Activated CD4-positive, alpha-beta T cell treated with anti-CD3 and anti-CD28 coated beads for 36 hours (primary cell): ENCODE results near the gene FAM186B. TPM values are rescaled to one million over a fixed set of nuclear protein-coding genes. Genes with fewer than 3 reads are reported as not detected.
"Not testable (repeated sequence)": the region's sequence is repeated elsewhere in the genome, so short reads cannot be mapped to it uniquely, and the experiment has no call there.

ENCODE experiments used
- ATAC-seq: fragments of 200-7000 bp; cut with Tn5 transposase; one replicate; pipeline ENCODE4 v1.10.0; 2021; ENCODE audit warnings: mild to moderate bottlenecking, moderate library complexity
- CTCF ChIA-PET: fragments of 350-600 bp; sonication (Branson Sonifier 250); formaldehyde crosslinking; loops from one replicate; lab custom pipeline; 2021; ENCODE audit warnings: antibody characterized with exemption; lab: Charles Lee
- POLR2A ChIA-PET: fragments of 350-600 bp; sonication (Branson Sonifier 250); formaldehyde crosslinking; loops from one replicate; lab custom pipeline; 2021; ENCODE audit warnings: antibody characterized with exemption, inconsistent platforms; lab: Charles Lee
- DNase-seq: peaks from one replicate; pipeline ENCODE4 v3.0.0-alpha.2; 2020
- H3K27ac Mint-ChIP-seq: one replicate; pipeline ENCODE4 v1.8.0; 2021; ENCODE audit warnings: mixed read lengths
- H3K27me3 Mint-ChIP-seq: one replicate; pipeline ENCODE4 v1.8.0; 2021; ENCODE audit warnings: mixed read lengths
- H3K36me3 Mint-ChIP-seq: one replicate; pipeline ENCODE4 v1.8.0; 2021; ENCODE audit warnings: low read depth, mixed read lengths
- H3K4me1 Mint-ChIP-seq: one replicate; pipeline ENCODE4 v1.8.0; 2021; ENCODE audit warnings: mixed read lengths
- H3K4me3 Mint-ChIP-seq: one replicate; pipeline ENCODE4 v1.8.0; 2021; ENCODE audit warnings: mild to moderate bottlenecking, moderate library complexity, mixed read lengths
- H3K9me3 Mint-ChIP-seq: one replicate; pipeline ENCODE4 v1.8.0; 2021; ENCODE audit warnings: low read depth, mixed read lengths
- intact Hi-C, 2 experiments: fragments of 100-400 bp; cut with DNase I in 1 of 2; cut with micrococcal nuclease in 1 of 2; formaldehyde crosslinking; loops; one replicate each; pipeline versions ENCODE4 v1.14.2 to v1.15.1; 2022 to 2024; cut with DNase I, micrococcal nuclease
- total RNA-seq, 2 experiments: library from RNA; stranded (reverse); gene quantifications; one replicate each; pipeline ENCODE4 v1.2.3, GENCODE V29; 2021

FAM186B gene
- total RNA-seq, 2 experiments from 2014 or later: 0.05 to 0.07 TPM

GRCh38 chr12:49610785-49611184 is 5.3 kb upstream of the FAM186B start:
- intact Hi-C loops: not testable (repeated sequence)

GRCh38 chr12:49609875-49610154 is 4.4 kb upstream of the FAM186B start:
- peaks cover 5% of the 10 kb centered on the region for H3K9me3 Mint-ChIP-seq
- no peaks in the 10 kb centered on the region for H3K4me1 Mint-ChIP-seq
- no peaks in the 10 kb centered on the region for H3K36me3 Mint-ChIP-seq
- H3K4me3 Mint-ChIP-seq: no peak overlapping the region
- peaks cover 3% of the 10 kb centered on the region for H3K27me3 Mint-ChIP-seq
- DNase-seq (no peak), ATAC-seq (no peak)
- intact Hi-C loops: no loop called here
- CTCF ChIA-PET: no interaction called here
- H3K27ac Mint-ChIP-seq: no peak overlapping the region
- POLR2A ChIA-PET: no interaction called here

More at GRCh38 chr12:49610785-49611184, 5.3 kb upstream of the FAM186B start:
- ATAC-seq, H3K4me3 Mint-ChIP-seq, DNase-seq, H3K36me3 Mint-ChIP-seq, H3K27me3 Mint-ChIP-seq, POLR2A ChIA-PET, H3K9me3 Mint-ChIP-seq, H3K4me1 Mint-ChIP-seq, H3K27ac Mint-ChIP-seq: not testable (repeated sequence)
- CTCF ChIA-PET: interaction anchor here (0.6 to 1.1 kb wide), 2 partner anchors 10 to 445 kb away, joined by 3 to 4 read pairs; no protein-coding TSS in a partner anchor

- POLR2A ChIA-PET: no interaction called here
- no peak for ATAC-seq
These were observed 3.8 kb upstream of the FAM186B start for GRCh38 chr12:49609059-49609874.

GRCh38 chr12:49604856-49605255 is 583 bp downstream of the FAM186B start:
- H3K4me3 Mint-ChIP-seq: no peak overlapping the region
- DNase-seq (no peak), ATAC-seq (no peak)
- no peaks in the 10 kb centered on the region for H3K4me1 Mint-ChIP-seq
- POLR2A ChIA-PET: no interaction called here
- no peak overlapping the region for H3K27ac Mint-ChIP-seq
- CTCF ChIA-PET: interaction anchor here (0.7 to 2.4 kb wide), 3 partner anchors 21 to 94 kb away, joined by 3 to 7 read pairs (median 3); no protein-coding TSS in a partner anchor
- no peaks in the 10 kb centered on the region for H3K36me3 Mint-ChIP-seq
- intact Hi-C loops: no loop called here
- no peaks in the 10 kb centered on the region for H3K27me3 Mint-ChIP-seq
- H3K9me3 Mint-ChIP-seq: peaks cover 1% of the 10 kb centered on the region

More at GRCh38 chr12:49609059-49609874, 3.8 kb upstream of the FAM186B start:
- H3K36me3 Mint-ChIP-seq: no peaks in the 10 kb centered on the region
- no peak overlapping the region for H3K4me3 Mint-ChIP-seq
- H3K27me3 Mint-ChIP-seq: peaks cover 3% of the 10 kb centered on the region
- H3K9me3 Mint-ChIP-seq: peaks cover 5% of the 10 kb centered on the region
- DNase-seq: no peak
- intact Hi-C loops: no loop called here
- no peak overlapping the region for H3K27ac Mint-ChIP-seq
- no peaks in the 10 kb centered on the region for H3K4me1 Mint-ChIP-seq
- CTCF ChIA-PET: no interaction called here

- H3K27me3 Mint-ChIP-seq: no peaks in the 10 kb centered on the region
- intact Hi-C loops: no loop called here
- H3K36me3 Mint-ChIP-seq: no peaks in the 10 kb centered on the region
- no peak overlapping the region for H3K4me3 Mint-ChIP-seq
- no peak for ATAC-seq
- CTCF ChIA-PET: interaction anchor here (2.4 kb wide), 1 partner anchor 23 kb away, joined by 7 read pairs; no protein-coding TSS in a partner anchor
- no peak overlapping the region for H3K27ac Mint-ChIP-seq
- POLR2A ChIA-PET: no interaction called here
- no peaks in the 10 kb centered on the region for H3K9me3 Mint-ChIP-seq
- H3K4me1 Mint-ChIP-seq: no peaks in the 10 kb centered on the region
- DNase-seq: no peak
These were observed 1.7 kb downstream of the FAM186B start for GRCh38 chr12:49603721-49604120.

GRCh38 chr12:49599961-49600360 is 5.5 kb downstream of the FAM186B start:
- no peaks in the 10 kb centered on the region for H3K27me3 Mint-ChIP-seq
- ATAC-seq (no peak), DNase-seq (no peak)
- H3K4me3 Mint-ChIP-seq: no peak overlapping the region
- ChIA-PET CTCF (interaction anchor here (0.6 to 1.2 kb wide), 4 partner anchors 12 to 386 kb away, joined by 3 to 4 read pairs (median 4); no protein-coding TSS in a partner anchor), POLR2A (no interaction called here)
- H3K27ac Mint-ChIP-seq: no peak overlapping the region
- intact Hi-C loops: no loop called here
- H3K9me3 Mint-ChIP-seq: no peaks in the 10 kb centered on the region
- H3K4me1 Mint-ChIP-seq: no peaks in the 10 kb centered on the region
- H3K36me3 Mint-ChIP-seq: no peaks in the 10 kb centered on the region

GRCh38 chr12:49598527-49598926 is 6.9 kb downstream of the FAM186B start:
- POLR2A ChIA-PET: no interaction called here
- H3K9me3 Mint-ChIP-seq: no peaks in the 10 kb centered on the region
- no peak overlapping the region for H3K4me3 Mint-ChIP-seq
- CTCF ChIA-PET: interaction anchor here (0.6 kb wide), 1 partner anchor 48 kb away, joined by 3 read pairs; no protein-coding TSS in a partner anchor
- no peaks in the 10 kb centered on the region for H3K27me3 Mint-ChIP-seq
- ATAC-seq (no peak), DNase-seq (no peak)
- intact Hi-C loops: no loop called here
- no peaks in the 10 kb centered on the region for H3K36me3 Mint-ChIP-seq
- H3K27ac Mint-ChIP-seq: no peak overlapping the region
- H3K4me1 Mint-ChIP-seq: no peaks in the 10 kb centered on the region

GRCh38 chr12:49588721-49589516 is 16.5 kb downstream of the FAM186B start:
- Mint-ChIP-seq H3K27me3 (no peaks in the 10 kb centered on the region), H3K36me3 (peaks cover 22% of the 10 kb centered on the region), H3K4me3 (no peak overlapping the region), H3K4me1 (no peaks in the 10 kb centered on the region), H3K27ac (no peak overlapping the region), H3K9me3 (no peaks in the 10 kb centered on the region)
- no peak for DNase-seq
- ChIA-PET POLR2A (interaction anchor here (0.6 kb wide), 1 partner anchor 185 kb away, joined by 3 read pairs; no protein-coding TSS in a partner anchor), CTCF (interaction anchor here (0.7 to 1.1 kb wide), 2 partner anchors 27 to 458 kb away, joined by 3 read pairs; partner anchors contain the start of gene TUBA1B)
- ATAC-seq: no peak
- intact Hi-C loops: no loop called here

GRCh38 chr12:49588281-49588680 is 17.2 kb downstream of the FAM186B start:
- ChIA-PET POLR2A (no interaction called here), CTCF (interaction anchor here (1.1 kb wide), 1 partner anchor 27 kb away, joined by 3 read pairs; no protein-coding TSS in a partner anchor)
- Mint-ChIP-seq H3K36me3 (peaks cover 22% of the 10 kb centered on the region), H3K9me3 (no peaks in the 10 kb centered on the region), H3K27me3 (no peaks in the 10 kb centered on the region), H3K27ac (no peak overlapping the region), H3K4me3 (no peak overlapping the region), H3K4me1 (no peaks in the 10 kb centered on the region)
- no peak for ATAC-seq
- intact Hi-C loops: no loop called here
- DNase-seq: no peak

GRCh38 chr12:49587174-49587908 is 18.1 kb downstream of the FAM186B start:
- ChIA-PET POLR2A (no interaction called here), CTCF (no interaction called here)
- peaks cover 3% of the 10 kb centered on the region for H3K4me1 Mint-ChIP-seq
- ATAC-seq: no peak
- no peaks in the 10 kb centered on the region for H3K9me3 Mint-ChIP-seq
- DNase-seq: no peak
- H3K27me3 Mint-ChIP-seq: no peaks in the 10 kb centered on the region
- H3K36me3 Mint-ChIP-seq: peaks cover 26% of the 10 kb centered on the region
- intact Hi-C loops: no loop called here
- no peak overlapping the region for H3K27ac Mint-ChIP-seq
- H3K4me3 Mint-ChIP-seq: no peak overlapping the region
